ENCODE data around the gene KCNK2. TPM values are rescaled to one million over a fixed set of nuclear protein-coding genes. Genes with fewer than 3 reads are reported as not detected.

Gene KCNK2
- total RNA-seq, 1 donor from 2014 or later = 0.85 TPM

DNA sequence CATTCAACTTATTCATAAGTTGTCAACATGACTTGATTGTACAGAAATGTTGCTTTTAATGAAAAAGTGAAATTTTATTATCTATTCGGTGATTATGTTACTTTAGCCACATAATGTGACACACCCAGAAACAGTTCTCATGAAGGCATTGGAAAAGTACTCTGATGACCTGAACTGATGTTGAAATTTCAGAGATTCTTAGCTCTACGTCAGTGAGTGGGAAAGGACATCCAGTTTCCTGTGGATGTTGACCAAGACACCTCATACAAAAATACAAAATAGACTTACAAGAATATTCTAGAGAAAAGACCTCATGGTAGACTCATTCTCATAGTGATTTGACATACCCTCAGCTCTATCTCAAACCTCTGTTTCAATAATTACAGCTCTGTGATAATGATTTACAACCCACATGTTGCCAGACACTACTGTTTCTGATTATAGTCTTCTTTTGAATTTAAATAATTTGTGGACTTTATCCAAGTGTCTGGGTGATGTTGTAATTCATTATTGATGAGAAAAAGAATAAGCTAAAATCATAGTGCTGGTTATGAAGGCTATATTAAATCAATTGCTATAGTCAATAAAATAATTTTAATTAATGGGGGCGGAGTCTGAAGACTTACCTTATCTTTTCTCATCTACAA lies 37.3 kb downstream of the KCNK2 start:
- H3K27me3 ChIP-seq = no peaks in the 10 kb centered on the region
- no peaks in the 10 kb centered on the region for H3K9me3 ChIP-seq
- no peaks in the 10 kb centered on the region for H3K36me3 ChIP-seq
- H3K27ac ChIP-seq = no peak overlapping the region
- H3K4me3 ChIP-seq = no peak overlapping the region
- no peak for DNase-seq (ENCODE audit: low spot score in 2 of 2)
- no peaks in the 10 kb centered on the region for H3K4me1 ChIP-seq
- TF ChIP-seq, protein P1, sequence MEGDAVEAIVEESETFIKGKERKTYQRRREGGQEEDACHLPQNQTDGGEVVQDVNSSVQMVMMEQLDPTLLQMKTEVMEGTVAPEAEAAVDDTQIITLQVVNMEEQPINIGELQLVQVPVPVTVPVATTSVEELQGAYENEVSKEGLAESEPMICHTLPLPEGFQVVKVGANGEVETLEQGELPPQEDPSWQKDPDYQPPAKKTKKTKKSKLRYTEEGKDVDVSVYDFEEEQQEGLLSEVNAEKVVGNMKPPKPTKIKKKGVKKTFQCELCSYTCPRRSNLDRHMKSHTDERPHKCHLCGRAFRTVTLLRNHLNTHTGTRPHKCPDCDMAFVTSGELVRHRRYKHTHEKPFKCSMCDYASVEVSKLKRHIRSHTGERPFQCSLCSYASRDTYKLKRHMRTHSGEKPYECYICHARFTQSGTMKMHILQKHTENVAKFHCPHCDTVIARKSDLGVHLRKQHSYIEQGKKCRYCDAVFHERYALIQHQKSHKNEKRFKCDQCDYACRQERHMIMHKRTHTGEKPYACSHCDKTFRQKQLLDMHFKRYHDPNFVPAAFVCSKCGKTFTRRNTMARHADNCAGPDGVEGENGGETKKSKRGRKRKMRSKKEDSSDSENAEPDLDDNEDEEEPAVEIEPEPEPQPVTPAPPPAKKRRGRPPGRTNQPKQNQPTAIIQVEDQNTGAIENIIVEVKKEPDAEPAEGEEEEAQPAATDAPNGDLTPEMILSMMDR (IDR thresholded peaks at IDR 0.05) = no peak
- intact Hi-C loops (cut with DNase I) = no loop called here

DNA sequence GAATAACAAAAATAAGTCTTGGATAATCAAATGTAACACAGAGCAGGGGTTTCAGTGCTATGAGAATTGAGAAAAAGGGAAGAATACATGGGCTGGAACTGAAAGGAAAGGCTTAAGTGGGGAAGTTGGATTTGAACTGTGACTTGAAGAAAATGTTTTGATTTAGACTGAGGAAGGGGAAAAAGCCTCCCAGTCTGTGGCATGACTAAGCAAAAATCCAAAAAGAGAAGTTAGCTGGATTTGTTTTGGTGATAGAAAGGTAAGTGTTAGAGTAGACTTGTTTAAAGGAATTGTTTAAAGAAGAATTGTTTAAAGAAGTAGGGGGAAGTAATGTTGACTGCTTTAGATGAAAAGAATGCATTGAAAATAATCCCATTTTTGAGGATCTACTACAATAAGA lies 46.0 kb downstream of the KCNK2 start:
- intact Hi-C loops (cut with DNase I) = no loop called here
- TF ChIP-seq, protein P1 (IDR thresholded peaks at IDR 0.05) = no peak
- Histone ChIP-seq H3K4me1 (no peaks in the 10 kb centered on the region), H3K27ac (no peak overlapping the region), H3K36me3 (no peaks in the 10 kb centered on the region), H3K27me3 (no peaks in the 10 kb centered on the region), H3K9me3 (no peaks in the 10 kb centered on the region), H3K4me3 (no peak overlapping the region)
- DNase-seq (ENCODE audit: low spot score in 2 of 2) = no peak

DNA sequence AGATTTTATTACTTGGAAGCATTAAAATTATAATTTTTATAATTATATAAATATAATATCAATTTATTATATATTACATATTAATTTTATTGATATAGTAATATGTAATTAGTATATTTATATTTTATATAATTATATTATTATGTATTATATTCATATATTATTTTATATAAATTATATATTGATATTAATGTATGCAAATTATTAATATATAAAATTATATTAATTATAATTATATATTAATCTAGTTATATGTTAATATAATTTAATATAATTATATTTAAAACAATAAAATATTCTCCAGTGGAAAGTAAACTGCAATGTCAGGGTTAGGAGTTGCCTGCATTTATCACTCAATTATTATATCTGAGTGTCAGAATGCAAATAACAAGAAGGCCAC lies 48.8 kb downstream of the KCNK2 start:
- no peaks in the 10 kb centered on the region for H3K9me3 ChIP-seq
- no peaks in the 10 kb centered on the region for H3K4me1 ChIP-seq
- no peak overlapping the region for H3K4me3 ChIP-seq
- TF ChIP-seq, protein P1 (IDR thresholded peaks at IDR 0.05) = no peak
- no peaks in the 10 kb centered on the region for H3K36me3 ChIP-seq
- no peaks in the 10 kb centered on the region for H3K27me3 ChIP-seq
- intact Hi-C loops (cut with DNase I) = no loop called here
- no peak for DNase-seq (ENCODE audit: low spot score in 2 of 2)
- no peak overlapping the region for H3K27ac ChIP-seq

DNA sequence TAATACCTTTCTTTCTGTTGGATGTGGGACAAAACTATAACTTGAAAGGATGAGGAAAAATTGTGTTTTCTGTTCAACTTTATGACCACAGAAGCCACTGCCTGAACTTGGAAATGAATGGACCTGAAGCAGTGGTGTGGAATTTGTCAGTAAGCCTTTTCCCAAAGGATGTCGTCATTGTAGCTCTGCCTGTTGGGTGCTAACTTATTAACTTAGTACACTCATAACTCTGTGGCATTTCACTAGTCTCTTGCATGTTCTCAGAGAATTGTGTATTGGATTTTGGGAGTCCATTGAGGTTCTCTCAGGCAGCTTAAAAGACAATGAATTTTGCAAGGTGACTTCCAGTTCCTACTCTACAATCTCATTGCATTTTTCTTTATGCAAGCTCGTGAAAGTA lies 49.6 kb downstream of the KCNK2 start:
- H3K27me3 ChIP-seq = no peaks in the 10 kb centered on the region
- H3K27ac ChIP-seq = no peak overlapping the region
- TF ChIP-seq, protein P1 (IDR thresholded peaks at IDR 0.05) = no peak
- no peak for DNase-seq (ENCODE audit: low spot score in 2 of 2)
- no peaks in the 10 kb centered on the region for H3K4me1 ChIP-seq
- intact Hi-C loops (cut with DNase I) = no loop called here
- no peaks in the 10 kb centered on the region for H3K36me3 ChIP-seq
- H3K4me3 ChIP-seq = no peak overlapping the region
- no peaks in the 10 kb centered on the region for H3K9me3 ChIP-seq

DNA sequence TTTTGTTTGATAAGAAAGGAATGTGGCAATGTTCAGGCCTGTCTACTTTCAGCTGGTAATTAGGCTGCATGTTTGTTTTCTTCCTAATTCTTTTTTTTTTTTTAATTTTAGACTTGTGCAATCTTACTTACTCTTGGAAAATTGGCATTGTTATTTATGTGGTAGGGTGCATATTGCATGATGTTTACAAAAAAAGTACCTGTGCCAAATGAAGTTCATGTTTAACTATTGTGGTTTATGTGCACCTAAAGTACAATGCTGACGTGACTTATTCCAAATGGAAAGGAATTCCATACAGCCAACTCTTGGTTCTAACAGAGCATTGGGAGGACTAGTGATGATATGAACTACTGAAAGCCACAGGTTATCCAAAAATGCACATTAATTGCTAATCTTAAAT lies 51.0 kb downstream of the KCNK2 start:
- no peak for DNase-seq (ENCODE audit: low spot score in 2 of 2)
- H3K9me3 ChIP-seq = no peaks in the 10 kb centered on the region
- no peaks in the 10 kb centered on the region for H3K27me3 ChIP-seq
- intact Hi-C loops (cut with DNase I) = no loop called here
- no peak overlapping the region for H3K4me3 ChIP-seq
- TF ChIP-seq, protein P1 (IDR thresholded peaks at IDR 0.05) = no peak
- no peaks in the 10 kb centered on the region for H3K4me1 ChIP-seq
- no peaks in the 10 kb centered on the region for H3K36me3 ChIP-seq
- no peak overlapping the region for H3K27ac ChIP-seq

DNA sequence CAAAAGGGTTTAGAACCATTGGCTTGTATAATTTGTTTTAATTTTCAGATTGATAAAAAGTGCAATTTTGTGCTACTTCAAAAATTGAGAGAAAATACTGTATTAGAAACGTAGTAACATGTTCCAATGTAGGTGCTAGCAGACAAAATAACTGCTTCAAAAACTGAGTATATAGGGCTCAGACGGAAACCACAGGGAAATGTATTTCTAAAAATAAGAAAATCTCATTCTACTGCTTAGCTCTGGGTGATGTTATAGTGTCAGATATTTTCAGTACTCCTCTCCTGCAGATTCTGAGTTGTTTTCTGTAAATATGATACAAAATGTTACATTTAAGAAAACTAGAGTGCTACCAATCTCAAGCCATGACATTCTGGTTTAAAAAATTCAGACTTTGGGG lies 55.4 kb downstream of the KCNK2 start:
- Histone ChIP-seq H3K27me3 (no peaks in the 10 kb centered on the region), H3K4me3 (no peak overlapping the region), H3K9me3 (no peaks in the 10 kb centered on the region), H3K4me1 (no peaks in the 10 kb centered on the region), H3K36me3 (no peaks in the 10 kb centered on the region), H3K27ac (no peak overlapping the region)
- intact Hi-C loops (cut with DNase I) = no loop called here
- TF ChIP-seq, protein P1 (IDR thresholded peaks at IDR 0.05) = no peak
- DNase-seq (ENCODE audit: low spot score in 2 of 2) = no peak

Data from ascending aorta (tissue), 2 donors.